Psoas muscle (tissue), 8 donors: ENCODE measurements around the gene CD3G. TPM values are rescaled to one million over a fixed set of nuclear protein-coding genes. Genes with fewer than 3 reads are reported as not detected.

Experiments
- ATAC-seq, 4 donors: fragments of 200-7000 bp; cut with Tn5 transposase; one replicate each; pipeline ENCODE4 v1.9.1; 2020; ENCODE audit warnings: moderate library complexity in 3 of 4, mild to moderate bottlenecking in 2 of 4
- DNase-seq, 2 donors: peaks; one replicate each; pipeline ENCODE4 v3.0.0-alpha.2; 2020
- H3K27ac ChIP-seq: fragments of 200-600 bp; one replicate; pipeline ENCODE4 v1.8.0; 2022
- H3K27me3 ChIP-seq, 3 donors: fragments of 200-600 bp in 1 of 3; one replicate each; pipeline versions ENCODE4 v1.6.1 to v1.8.0; 2013 to 2022; ENCODE audit warnings: low read length in 2 of 3, mild to moderate bottlenecking in 2 of 3, moderate library complexity in 1 of 3; ENCODE audit not compliant: insufficient read depth in 3 of 3
- H3K36me3 ChIP-seq, 2 donors: fragments of 200-600 bp in 1 of 2; one replicate each; pipeline versions ENCODE4 v1.6.1 to v1.8.0; 2013 to 2022; ENCODE audit warnings: low read depth in 1 of 2, mild to moderate bottlenecking in 1 of 2, moderate library complexity in 1 of 2; ENCODE audit not compliant: insufficient read depth in 1 of 2
- H3K4me1 ChIP-seq: fragments of 200-600 bp; one replicate; pipeline ENCODE4 v1.8.0; 2022
- H3K4me3 ChIP-seq: fragments of 200-600 bp; one replicate; pipeline ENCODE4 v1.8.0; 2022; ENCODE audit warnings: mild to moderate bottlenecking
- H3K9me3 ChIP-seq: fragments of 200-600 bp; one replicate; pipeline ENCODE4 v1.8.0; 2022
- CTCF ChIP-seq: fragments of 200-600 bp; IDR thresholded peaks from one replicate; pipeline ENCODE4 v1.8.0; 2022; ENCODE audit warnings: antibody characterized with exemption
- WGBS, 3 donors: extraction: QIAGEN DNeasy Blood & Tissue Kit; methylation state at CpG; one replicate each; pipeline versions ENCODE4 v1.1.6 to v1.1.7; 2013; 5-methylcytosine and 5-hydroxymethylcytosine counted together
- intact Hi-C, 2 donors: fragments of 100-400 bp; cut with DNase I; formaldehyde crosslinking; loops; one replicate each; pipeline versions ENCODE4 v1.11.0 to v1.14.2; 2022
- polyA plus RNA-seq, 3 donors: library from polyadenylated mRNA; stranded (reverse); fragments of 200-250 nt; gene quantifications; one replicate each; pipeline ENCODE4 v1.2.3, GENCODE V29; 2013
- total RNA-seq, 4 donors: library from RNA; stranded (reverse); fragmentation: NEBNext Ultra II Directional in 2 of 4; extraction: Animal tissue kit (Norgen Biotek cat#: 25700) in 2 of 4; gene quantifications; one replicate each; pipeline versions ENCODE4 v1.2.1 to v1.2.4, GENCODE V29; 2021 to 2023
- donor health status: healthy with polysubstance abuse.
- donor health status: DM: no; HTN: no; CAD: no; lungs with moderate emphysema.
- donor health status: Bipolar disorder and iron deficiency.
- donor health status: healthy.
- donor health status: DM: yes; HTN: yes; CAD: no.
- donor health status: DM: no; HTN: no; CAD: no.
- donor health status: DM: no; HTN: no; CAD: no.
- donor health status: DM: yes; HTN: yes; CAD: no.

Gene CD3G
- total and polyA plus RNA-seq, 7 donors: 0.01 to 0.71 (median 0.26) TPM

- intact Hi-C loops: no loop called here
- Histone ChIP-seq H3K36me3 (no peaks in the 10 kb centered on the region), H3K27ac (no peak overlapping the region), H3K27me3 (no peaks in the 10 kb centered on the region), H3K4me3 (no peak overlapping the region), H3K4me1 (no peaks in the 10 kb centered on the region), H3K9me3 (no peaks in the 10 kb centered on the region)
- 63 to 67% (median 65%) methylated on average over 7 of the region's 7 CpGs for WGBS, 3 donors
- no peak for TF ChIP-seq CTCF
- no peak for DNase-seq
- no peak for ATAC-seq
These were observed 5.5 kb upstream of the CD3G start for GRCh38 chr11:118338637-118339061.

DNA sequence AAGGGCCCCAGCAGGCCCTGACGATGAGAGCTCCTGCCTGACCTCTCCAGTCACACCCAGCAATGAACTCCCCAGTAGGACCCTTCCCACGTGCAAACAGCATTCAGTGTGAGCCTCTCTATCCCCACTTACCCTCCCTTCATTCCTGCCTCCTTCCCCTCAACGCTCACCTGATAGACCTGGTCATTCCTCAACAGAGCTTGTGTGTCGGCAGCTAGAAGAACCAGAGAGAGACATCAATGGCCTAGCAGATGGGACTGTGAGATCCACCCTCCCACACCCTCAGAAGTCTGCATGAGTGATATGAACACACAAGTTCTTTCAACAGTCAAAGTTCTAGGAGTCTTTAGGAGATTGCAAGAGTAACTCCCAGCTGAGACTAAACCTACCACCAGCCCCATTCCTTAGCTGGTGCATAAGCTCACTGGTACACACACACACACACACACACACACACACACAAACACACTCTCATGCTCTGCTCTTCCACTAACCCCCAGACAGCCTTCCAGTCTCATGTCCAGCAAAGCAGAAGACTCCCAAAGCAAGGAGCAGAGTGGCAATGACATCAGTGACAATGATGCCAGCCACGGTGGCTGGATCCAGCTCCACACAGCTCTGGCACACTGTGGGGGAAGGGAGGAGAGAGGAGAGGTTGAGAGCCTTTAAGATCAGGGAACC is 4.7 kb upstream of the CD3G start:
- no peak for ATAC-seq
- no peak for DNase-seq
- H3K4me1 ChIP-seq: no peaks in the 10 kb centered on the region
- TF ChIP-seq CTCF: no peak
- H3K36me3 ChIP-seq: no peaks in the 10 kb centered on the region
- WGBS, 3 donors: 63 to 76% (median 75%) methylated on average over 5 of the region's 5 CpGs
- intact Hi-C loops: no loop called here
- no peaks in the 10 kb centered on the region for H3K27me3 ChIP-seq
- H3K9me3 ChIP-seq: no peaks in the 10 kb centered on the region
- no peak overlapping the region for H3K4me3 ChIP-seq
- H3K27ac ChIP-seq: no peak overlapping the region

DNA sequence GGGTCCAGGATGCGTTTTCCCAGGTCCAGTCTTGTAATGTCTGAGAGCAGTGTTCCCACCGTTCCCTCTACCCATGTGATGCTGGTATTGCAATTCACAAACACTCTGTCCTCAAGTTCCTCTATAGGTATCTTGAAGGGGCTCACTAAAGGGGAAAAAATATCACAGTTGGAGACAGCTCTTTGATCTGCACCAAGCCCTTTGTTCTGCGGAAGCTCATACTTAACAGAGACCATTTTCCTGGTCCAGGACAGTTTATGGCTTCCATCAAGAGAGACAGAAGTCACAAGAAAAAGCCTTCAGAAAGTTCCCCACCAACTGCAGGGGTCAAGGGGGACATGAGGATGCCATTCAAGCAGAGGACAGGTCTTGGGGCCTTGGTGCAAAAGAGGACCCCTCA is 3.7 kb upstream of the CD3G start:
- Histone ChIP-seq H3K4me3 (no peak overlapping the region), H3K4me1 (no peaks in the 10 kb centered on the region), H3K27me3 (no peaks in the 10 kb centered on the region), H3K27ac (no peak overlapping the region), H3K9me3 (no peaks in the 10 kb centered on the region), H3K36me3 (no peaks in the 10 kb centered on the region)
- TF ChIP-seq CTCF: no peak
- no peak for DNase-seq
- ATAC-seq: no peak
- intact Hi-C loops: loop anchor here in 1 of 2 donors (10.0 kb wide), 1 partner anchor 46 kb away; no protein-coding TSS in a partner anchor
- WGBS, 3 donors: 79 to 85% (median 82%) methylated on average over 3 of the region's 3 CpGs

DNA sequence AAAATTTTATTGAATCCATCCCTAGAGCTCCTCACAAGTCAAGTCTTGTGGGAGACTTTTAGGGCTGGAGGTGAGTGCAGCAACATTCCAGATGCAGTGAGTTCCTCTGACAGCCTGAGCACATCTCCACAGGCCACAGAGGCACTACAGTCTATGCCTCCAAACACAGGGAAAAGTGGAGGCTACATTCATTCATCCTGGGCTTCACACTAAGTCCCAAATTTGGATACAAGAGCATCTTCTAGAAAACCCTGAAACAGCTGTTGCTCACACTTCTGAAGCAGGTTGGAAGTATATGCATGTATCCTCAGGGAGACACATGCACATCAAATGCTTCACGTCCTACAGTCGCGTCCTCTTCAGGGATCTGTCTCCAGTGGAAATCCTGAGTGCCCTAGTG is 2.9 kb upstream of the CD3G start:
- intact Hi-C loops: loop anchor here in 1 of 2 donors (10.0 kb wide), 1 partner anchor 46 kb away; no protein-coding TSS in a partner anchor
- ATAC-seq: no peak
- Histone ChIP-seq H3K4me1 (no peaks in the 10 kb centered on the region), H3K4me3 (no peak overlapping the region), H3K27ac (no peak overlapping the region), H3K9me3 (no peaks in the 10 kb centered on the region), H3K27me3 (peaks cover 0 to 2% (median 0%) of the 10 kb centered on the region in 3 donors), H3K36me3 (no peaks in the 10 kb centered on the region)
- WGBS, 3 donors: 85 to 90% (median 89%) methylated on average over 3 of the region's 3 CpGs
- DNase-seq: no peak
- no peak for TF ChIP-seq CTCF
